Endothelial cell of umbilical vein (primary cell): Measurements from ENCODE around the gene LRRC8E. TPM values are rescaled to one million over a fixed set of nuclear protein-coding genes. Genes with fewer than 3 reads are reported as not detected.

Experiments used
- BruUV-seq: library from RNA; stranded (reverse); fragments of 400-500 nt; replicated peaks from 2 replicates; lab custom pipeline; 2021; lab: Mats Ljungman, UMichigan
- CTCF ChIA-PET: fragments of 300-600, 350-600 bp; sonication (Branson Sonifier 250); formaldehyde crosslinking; loops from one replicate; lab custom pipeline; 2021; ENCODE audit warnings: antibody characterized with exemption, inconsistent platforms; lab: Charles Lee
- POLR2A ChIA-PET: fragments of 300-600, 350-600 bp; sonication (Branson Sonifier 250); formaldehyde crosslinking; loops from one replicate; lab custom pipeline; 2021; ENCODE audit warnings: antibody characterized with exemption, inconsistent platforms; lab: Charles Lee
- DNase-seq: peaks from one replicate; pipeline ENCODE4 v3.0.0-alpha.2; 2011; ENCODE audit warnings: low read depth, low spot score
- FAIRE-seq: peaks from 2 replicates; lab custom pipeline; 2011; peaks lifted over from hg19 to GRCh38; lab: Jason Lieb, UNC
- H2AFZ ChIP-seq: 2 replicates; pipeline ENCODE4 v1.6.0; 2012; ENCODE audit warnings: low read depth, low read length, control low read depth, inconsistent platforms
- H3K27ac ChIP-seq: 2 replicates; pipeline ENCODE4 v1.5.1; 2011; ENCODE audit warnings: low read depth, mild to moderate bottlenecking, control low read depth, low read length, moderate library complexity; ENCODE audit not compliant: insufficient read depth
- H3K27me3 ChIP-seq, 2 experiments: 2 replicates each; pipeline versions ENCODE4 v1.6.0 to v1.6.1; 2011; ENCODE audit warnings: low read length in 2 of 2, mixed read lengths in 1 of 2; ENCODE audit not compliant: control insufficient read depth in 2 of 2, insufficient read depth in 2 of 2
- H3K36me3 ChIP-seq, 2 experiments: 2 replicates in 1 of 2; 3 replicates in 1 of 2; pipeline ENCODE4 v1.5.1; 2011; ENCODE audit warnings: low read length in 2 of 2, mild to moderate bottlenecking in 1 of 2, moderate library complexity in 1 of 2; ENCODE audit not compliant: control insufficient read depth in 2 of 2, insufficient read depth in 2 of 2; ENCODE audit errors: extremely low read depth in 1 of 2
- H3K4me1 ChIP-seq: 3 replicates; pipeline ENCODE4 v1.5.1; 2011; ENCODE audit warnings: mild to moderate bottlenecking, low read length; ENCODE audit not compliant: control insufficient read depth, insufficient read depth; ENCODE audit errors: extremely low read depth
- H3K4me2 ChIP-seq: 2 replicates; pipeline ENCODE4 v1.6.1; 2011; ENCODE audit warnings: low read length, control low read depth, mixed read lengths; ENCODE audit not compliant: insufficient read depth
- H3K4me3 ChIP-seq, 3 experiments: fragments of 200-600 bp in 1 of 3; sonication (generic), shearing (Covaris generic) in 1 of 3; replicated peaks in 1 of 3; 2 replicates each; pipeline ENCODE4 v1.5.1; 2011 to 2016; ENCODE audit warnings: control low read depth in 3 of 3, low read length in 3 of 3, mild to moderate bottlenecking in 2 of 3, inconsistent platforms in 1 of 3, low read depth in 1 of 3, moderate library complexity in 1 of 3; ENCODE audit not compliant: insufficient read depth in 1 of 3
- H3K79me2 ChIP-seq: 2 replicates; pipeline ENCODE4 v1.6.0; 2012; ENCODE audit warnings: low read length, inconsistent platforms; ENCODE audit not compliant: control insufficient read depth, insufficient read depth
- H3K9ac ChIP-seq: replicated peaks from 2 replicates; pipeline ENCODE3; 2011; ENCODE audit warnings: low read length, control low read depth; ENCODE audit not compliant: insufficient read depth; ENCODE audit errors: extremely low read depth
- H3K9me1 ChIP-seq: replicated peaks from 3 replicates; pipeline ENCODE4 v1.6.0; 2011; ENCODE audit warnings: mild to moderate bottlenecking, low read length; ENCODE audit not compliant: control insufficient read depth, insufficient read depth; ENCODE audit errors: extremely low read depth
- H3K9me3 ChIP-seq: replicated peaks from 2 replicates; pipeline ENCODE4 v1.5.1; 2012; ENCODE audit warnings: low read length, inconsistent platforms; ENCODE audit not compliant: control insufficient read depth, insufficient read depth
- H4K20me1 ChIP-seq: replicated peaks from 2 replicates; pipeline ENCODE3; 2011; ENCODE audit warnings: mild to moderate bottlenecking, low read length; ENCODE audit not compliant: control insufficient read depth, insufficient read depth; ENCODE audit errors: extremely low read depth
- CTCF ChIP-seq, 2 donors: IDR thresholded peaks; 1 replicate in 1 of 2; 2 replicates in 1 of 2; pipeline ENCODE4 v1.5.1; 2011; ENCODE audit warnings: low read length in 2 of 2, mild to moderate bottlenecking in 2 of 2, moderate library complexity in 2 of 2, control low read depth in 1 of 2, inconsistent platforms in 1 of 2, low read depth in 1 of 2; ENCODE audit not compliant: insufficient read depth in 1 of 2; ENCODE audit errors: extremely low read depth in 1 of 2
- EZH2 ChIP-seq: IDR thresholded peaks from 2 replicates; pipeline ENCODE4 v1.6.1; 2012; ENCODE audit warnings: borderline replicate concordance, low read depth, mild to moderate bottlenecking, moderate library complexity, low read length, inconsistent platforms; ENCODE audit not compliant: severe bottlenecking
- FOS ChIP-seq: IDR thresholded peaks from 2 replicates; pipeline ENCODE4 v1.6.1; 2011; ENCODE audit warnings: mild to moderate bottlenecking, low read length, moderate library complexity, borderline replicate concordance; ENCODE audit not compliant: insufficient read depth
- GATA2 ChIP-seq: IDR thresholded peaks from 2 replicates; pipeline ENCODE4 v1.7.0; 2011; ENCODE audit warnings: low read depth, mild to moderate bottlenecking, moderate library complexity, mixed read lengths, low read length; ENCODE audit not compliant: insufficient read length, insufficient read depth
- JUN ChIP-seq: IDR thresholded peaks from 2 replicates; pipeline ENCODE4 v1.6.1; 2011; ENCODE audit warnings: borderline replicate concordance, low read depth; ENCODE audit not compliant: insufficient read length, insufficient read depth
- MAX ChIP-seq: IDR thresholded peaks from 2 replicates; pipeline ENCODE4 v1.6.1; 2011; ENCODE audit not compliant: insufficient read depth, insufficient read length
- MYC ChIP-seq: IDR thresholded peaks from one replicate; pipeline ENCODE4 v1.6.1; 2011; ENCODE audit warnings: mild to moderate bottlenecking, low read depth, low read length
- dilution Hi-C: fragments of 300-500 bp; cut with MboI; formaldehyde crosslinking; loops from one replicate; pipeline ENCODE4 v1.15.0; 2019; ENCODE audit warnings: low sequenced_read_pairs; ENCODE audit not compliant: extremely low pct_ligation_motif_present
- intact Hi-C: fragments of 100-400 bp; cut with micrococcal nuclease; formaldehyde crosslinking; loops from one replicate; pipeline ENCODE4 v1.10.0; 2022
- polyA plus RNA-seq, 4 experiments: library from polyadenylated mRNA; depleted of rRNA in 3 of 4; stranded (reverse) in 3 of 4; unstranded in 1 of 4; fragments of >200 nt; gene quantifications; 2 replicates each; pipeline versions ENCODE4 v1.2.1 to v1.2.3, GENCODE V29; 2011 to 2012; ENCODE audit warnings: missing spikeins in 1 of 4
- total RNA-seq: library from RNA; stranded (reverse); gene quantifications from 2 replicates; pipeline ENCODE4 v1.2.3, GENCODE V29; 2021

LRRC8E gene
- total and polyA plus RNA-seq, 2 donors (not counting 3 experiments of a cell fraction or from before 2014, with no cell fraction given) = 1.1 to 1.6 TPM

- FAIRE-seq = no peak
- TF ChIP-seq EZH2 (no peak), MAX (no peak), CTCF (IDR thresholded peaks at IDR 0.05; ENCODE audit: extremely low read depth in 1 of 2, insufficient read depth in 1 of 2, low read depth in 1 of 2, low read length in 2 of 2) (no peak), GATA2 (no peak), JUN (no peak)
- no TSS peak for BruUV-seq
Measured at GRCh38 chr19:7897292-7897691, 9.0 kb downstream of the LRRC8E start.

GRCh38 chr19:7898967-7899366 is 10.7 kb downstream of the LRRC8E start:
- FAIRE-seq (no peak), DNase-seq (no peak)
- Histone ChIP-seq H4K20me1 (no peaks in the 10 kb centered on the region), H3K9ac (no peak overlapping the region), H3K4me2 (no peak overlapping the region), H3K9me3 (no peaks in the 10 kb centered on the region), H3K4me1 (peaks cover 8% of the 10 kb centered on the region), H2AFZ (no peak overlapping the region), H3K36me3 (no peaks in the 10 kb centered on the region), H3K4me3 (no peak overlapping the region), H3K79me2 (no peaks in the 10 kb centered on the region), H3K27me3 (no peaks in the 10 kb centered on the region), H3K27ac (no peak overlapping the region), H3K9me1 (no peaks in the 10 kb centered on the region)
- ChIA-PET CTCF (no interaction called here), POLR2A (no interaction called here)
- intact Hi-C loops = no loop called here
- dilution Hi-C loops = no loop called here
- TF ChIP-seq EZH2 (no peak), GATA2 (no peak), FOS (no peak), MYC (no peak)
- no TSS peak for BruUV-seq

More at GRCh38 chr19:7897292-7897691, 9.0 kb downstream of the LRRC8E start:
- Histone ChIP-seq H3K4me2 (no peak overlapping the region), H3K36me3 (no peaks in the 10 kb centered on the region), H3K79me2 (no peaks in the 10 kb centered on the region), H3K9me1 (no peaks in the 10 kb centered on the region), H3K9me3 (no peaks in the 10 kb centered on the region), H2AFZ (no peak overlapping the region), H3K4me1 (no peaks in the 10 kb centered on the region), H3K27me3 (no peaks in the 10 kb centered on the region), H3K4me3 (no peak overlapping the region), H3K9ac (no peak overlapping the region), H4K20me1 (no peaks in the 10 kb centered on the region), H3K27ac (no peak overlapping the region)
- intact Hi-C loops = no loop called here
- POLR2A ChIA-PET = no interaction called here
- dilution Hi-C loops = no loop called here
- CTCF ChIA-PET = interaction anchor here (0.6 to 2.0 kb wide), 2 partner anchors 23 to 28 kb away, joined by 5 to 9 read pairs; partner anchors contain the start of gene SNAPC2
- no peak for DNase-seq
